ENCODE results near the gene GSS. TPM values are rescaled to one million over a fixed set of nuclear protein-coding genes. Genes with fewer than 3 reads are reported as not detected.

The GSS gene
- total RNA-seq, 4 donors from 2014 or later = 28.8 to 61.6 (median 47.0) TPM

- H3K9me3 ChIP-seq = no peaks in the 10 kb centered on the region
- WGBS, 2 donors = 68 to 79% methylated on average over 10 of the region's 10 CpGs
- no peak for TF ChIP-seq EP300 (IDR thresholded peaks at IDR 0.05)
- no peak for TF ChIP-seq POLR2A (IDR thresholded peaks at IDR 0.05)
- TF ChIP-seq CTCF (IDR thresholded peaks at IDR 0.05) = no peak
- DNase-seq (ENCODE audit: low spot score in 2 of 2) = no peak
- peaks cover 2 to 100% (median 39%) of the 10 kb centered on the region in 3 donors for H3K36me3 ChIP-seq
- no peaks in the 10 kb centered on the region for H3K27me3 ChIP-seq
- peaks cover 0 to 11% (median 0%) of the 10 kb centered on the region in 4 donors for H3K4me1 ChIP-seq
- no peak overlapping the region for H3K4me3 ChIP-seq
- H3K27ac ChIP-seq = no peak overlapping the region
Observed at GRCh38 chr20:34999782-35000181, 44.2 kb upstream of the GSS start.

DNA sequence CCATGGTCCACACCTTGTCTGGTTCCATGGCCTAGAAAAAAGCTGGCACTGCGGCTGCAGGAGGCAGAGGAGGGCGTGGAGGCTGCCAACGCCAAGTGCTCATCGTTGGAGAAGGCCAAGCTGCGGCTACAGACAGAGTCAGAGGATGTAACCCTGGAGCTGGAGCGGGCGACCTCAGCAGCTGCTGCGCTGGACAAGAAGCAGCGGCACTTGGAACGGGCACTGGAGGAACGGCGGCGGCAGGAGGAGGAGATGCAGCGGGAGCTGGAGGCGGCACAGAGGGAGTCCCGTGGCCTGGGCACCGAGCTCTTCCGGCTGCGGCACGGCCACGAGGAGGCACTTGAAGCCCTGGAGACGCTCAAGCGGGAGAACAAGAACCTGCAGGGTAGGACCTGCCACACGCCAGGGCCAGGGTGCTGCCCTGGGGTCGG is 43.4 kb upstream of the GSS start:
- H3K4me3 ChIP-seq = no peak overlapping the region
- no peaks in the 10 kb centered on the region for H3K27me3 ChIP-seq
- no peak overlapping the region for H3K27ac ChIP-seq
- 90 to 92% methylated on average over 25 of the region's 25 CpGs for WGBS, 2 donors
- peaks cover 2 to 100% (median 38%) of the 10 kb centered on the region in 3 donors for H3K36me3 ChIP-seq
- H3K4me1 ChIP-seq = peaks cover 0 to 11% (median 0%) of the 10 kb centered on the region in 4 donors
- TF ChIP-seq EP300 (IDR thresholded peaks at IDR 0.05) (no peak), POLR2A (IDR thresholded peaks at IDR 0.05) (no peak), CTCF (IDR thresholded peaks at IDR 0.05) (no peak)
- H3K9me3 ChIP-seq = no peaks in the 10 kb centered on the region
- no peak for DNase-seq (ENCODE audit: low spot score in 2 of 2)

DNA sequence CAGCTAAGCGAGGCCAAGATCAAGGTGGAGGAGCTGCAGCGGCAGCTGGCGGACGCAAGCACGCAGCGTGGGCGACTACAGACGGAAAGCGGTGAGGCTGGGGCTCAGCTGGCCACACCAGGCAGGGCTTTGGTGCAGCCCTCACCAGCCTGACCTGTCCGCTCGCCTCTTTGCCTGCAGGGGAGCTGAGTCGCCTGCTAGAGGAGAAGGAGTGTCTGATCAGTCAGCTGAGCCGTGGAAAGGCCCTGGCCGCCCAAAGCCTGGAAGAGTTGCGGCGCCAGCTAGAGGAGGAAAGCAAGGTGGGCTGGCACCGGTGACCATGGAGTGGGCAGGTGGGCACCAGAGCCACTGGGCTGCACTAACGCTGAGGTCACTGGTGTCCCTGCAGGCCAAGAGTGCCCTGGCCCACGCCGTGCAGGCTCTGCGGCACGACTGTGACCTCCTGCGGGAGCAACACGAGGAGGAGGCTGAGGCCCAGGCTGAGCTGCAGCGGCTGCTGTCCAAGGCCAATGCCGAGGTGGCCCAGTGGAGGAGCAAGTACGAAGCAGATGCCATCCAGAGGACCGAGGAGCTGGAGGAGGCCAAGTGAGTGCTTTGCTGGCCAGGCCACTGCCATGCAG is 42.8 kb upstream of the GSS start:
- 88% methylated on average over 23 to 27 of the region's 28 CpGs for WGBS, 2 donors
- Histone ChIP-seq H3K4me1 (peaks cover 0 to 11% (median 0%) of the 10 kb centered on the region in 4 donors), H3K36me3 (peaks cover 2 to 100% (median 36%) of the 10 kb centered on the region in 3 donors), H3K27ac (no peak overlapping the region), H3K9me3 (no peaks in the 10 kb centered on the region), H3K4me3 (no peak overlapping the region), H3K27me3 (no peaks in the 10 kb centered on the region)
- DNase-seq (ENCODE audit: low spot score in 2 of 2) = no peak
- TF ChIP-seq CTCF (IDR thresholded peaks at IDR 0.05) (no peak), EP300 (IDR thresholded peaks at IDR 0.05) (no peak), POLR2A (IDR thresholded peaks at IDR 0.05) (no peak)

DNA sequence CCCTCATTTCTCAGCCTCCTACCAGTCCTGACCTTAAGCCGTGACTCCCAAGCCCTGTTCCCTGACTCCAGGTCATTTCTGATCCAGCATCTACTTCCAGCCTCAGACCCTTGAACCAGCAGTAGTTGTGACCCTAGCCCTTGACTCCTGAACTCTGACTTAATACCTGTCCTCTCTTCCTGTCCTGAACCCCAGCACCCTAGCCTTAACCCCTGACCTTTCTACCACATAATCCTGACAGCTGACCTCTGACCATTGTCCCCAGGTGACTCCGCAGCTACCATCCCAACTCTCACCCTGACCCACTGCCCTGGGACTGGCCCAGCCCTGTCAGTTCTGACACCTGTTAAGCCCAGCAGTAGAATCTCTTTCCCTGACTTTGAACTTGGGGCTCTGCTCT is 42.2 kb upstream of the GSS start:
- Histone ChIP-seq H3K36me3 (peaks cover 2 to 100% (median 29%) of the 10 kb centered on the region in 3 donors), H3K27me3 (no peaks in the 10 kb centered on the region), H3K4me1 (peaks cover 0 to 11% (median 0%) of the 10 kb centered on the region in 4 donors), H3K9me3 (no peaks in the 10 kb centered on the region), H3K27ac (peak overlapping the region in 1 of 4 donors; percentile 31), H3K4me3 (no peak overlapping the region)
- TF ChIP-seq CTCF (IDR thresholded peaks at IDR 0.05) = no peak
- DNase-seq (ENCODE audit: low spot score in 2 of 2) = no peak
- WGBS, 2 donors = 88 to 93% methylated on average over 2 of the region's 2 CpGs

DNA sequence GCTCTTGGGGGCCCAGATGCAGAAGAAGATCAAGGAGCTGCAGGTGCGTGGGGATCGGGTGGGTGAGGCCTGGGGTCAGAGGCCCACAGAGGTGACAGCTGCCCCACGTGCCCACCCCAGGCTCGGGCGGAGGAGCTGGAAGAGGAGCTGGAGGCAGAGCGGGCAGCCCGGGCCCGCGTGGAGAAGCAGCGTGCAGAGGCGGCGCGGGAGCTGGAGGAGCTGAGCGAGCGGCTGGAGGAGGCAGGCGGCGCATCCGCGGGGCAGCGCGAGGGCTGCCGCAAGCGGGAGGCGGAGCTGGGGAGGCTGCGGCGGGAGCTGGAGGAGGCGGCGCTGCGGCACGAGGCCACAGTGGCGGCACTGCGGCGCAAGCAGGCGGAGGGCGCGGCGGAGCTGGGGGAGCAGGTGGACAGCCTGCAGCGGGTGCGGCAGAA is 41.5 kb upstream of the GSS start:
- no peaks in the 10 kb centered on the region for H3K27me3 ChIP-seq
- H3K9me3 ChIP-seq = no peaks in the 10 kb centered on the region
- WGBS, 2 donors = 34 to 52% methylated on average over 39 of the region's 39 CpGs
- no peak for DNase-seq (ENCODE audit: low spot score in 2 of 2)
- TF ChIP-seq CTCF (IDR thresholded peaks at IDR 0.05) (peak in 1 of 5 experiments; percentile 8), POLR2A (IDR thresholded peaks at IDR 0.05) (no peak)
- H3K4me1 ChIP-seq = peaks cover 0 to 11% (median 0%) of the 10 kb centered on the region in 4 donors
- peak overlapping the region in 1 of 4 donors; percentile 31 for H3K27ac ChIP-seq
- no peak overlapping the region for H3K4me3 ChIP-seq
- H3K36me3 ChIP-seq = peaks cover 2 to 99% (median 23%) of the 10 kb centered on the region in 3 donors
